ENCODE data around the gene MYZAP. TPM values are rescaled to one million over a fixed set of nuclear protein-coding genes. Genes with fewer than 3 reads are reported as not detected.

The MYZAP gene
- total and polyA plus RNA-seq, 2 experiments from 2014 or later: 1.0 to 1.5 TPM

GRCh38 chr15:57734860-57735259 is 143.2 kb downstream of the MYZAP start:
- Histone ChIP-seq H4K20me1 (replicated peaks; ENCODE audit: insufficient read depth) (no peaks in the 10 kb centered on the region), H3K27me3 (ENCODE audit: insufficient read depth) (no peaks in the 10 kb centered on the region), H3K36me3 (ENCODE audit: insufficient read depth) (no peaks in the 10 kb centered on the region), H3K4me3 (no peak overlapping the region), H3K79me2 (replicated peaks; ENCODE audit: insufficient read depth) (no peaks in the 10 kb centered on the region), H3F3A (replicated peaks; ENCODE audit: low read depth) (no peaks in the 10 kb centered on the region), H3K4me1 (ENCODE audit: insufficient read depth) (peaks cover 7% of the 10 kb centered on the region; the same call in 1 of the 2 replicates), H3K27ac (ENCODE audit: low read depth) (no peak overlapping the region), H2AFZ (no peak overlapping the region), H3K4me2 (no peak overlapping the region), H3K9me2 (ENCODE audit: insufficient read depth) (no peaks in the 10 kb centered on the region)
- H3K4me1 Mint-ChIP-seq: peaks cover 12% of the 10 kb centered on the region; the same call in 2 of the 3 replicates
- ATAC-seq (no peak), DNase-seq (ENCODE audit: low spot score) (no peak)
- H3K4me3 Mint-ChIP-seq: no peak overlapping the region
- H3K36me3 Mint-ChIP-seq (ENCODE audit: low read depth): no peaks in the 10 kb centered on the region
- TF ChIP-seq EZH2phosphoT487 (IDR thresholded peaks at IDR 0.05; ENCODE audit: unreplicated experiment) (no peak), JUNB (IDR thresholded peaks at IDR 0.05; ENCODE audit: unreplicated experiment) (no peak), NANOG (IDR thresholded peaks at IDR 0.05; ENCODE audit: borderline replicate concordance) (no peak), CREB1 (CRISPR knock-in tag; IDR thresholded peaks at IDR 0.05; ENCODE audit: low read depth) (no peak), STAT1 (IDR thresholded peaks at IDR 0.05; ENCODE audit: unreplicated experiment) (no peak)
- H3K27ac Mint-ChIP-seq: no peak overlapping the region
- H3K9me3 Mint-ChIP-seq: no peaks in the 10 kb centered on the region
- H3K27me3 Mint-ChIP-seq (ENCODE audit: insufficient read depth, low read depth, poor library complexity): peaks cover 6% of the 10 kb centered on the region

Other genes with a start within 250 kb of the MYZAP start
- gene CGNL1, start 215.4 kb upstream of the MYZAP start, total RNA-seq (2014; rRNA removed; shearing (Covaris generic)): 57.8 and 58.0 TPM in 2 replicates
- 19.4 and 20.0 TPM in 2 replicates for gene CGNL1, start 215.4 kb upstream of the MYZAP start, polyA plus RNA-seq (2016; fragmentation: Nextera tagmentation; extraction: Ambion mirVana)
- gene POLR2M, start 114.8 kb downstream of the MYZAP start, total RNA-seq (2014; rRNA removed; shearing (Covaris generic)): 46.3 and 47.0 TPM in 2 replicates
- 19.6 and 19.9 TPM in 2 replicates for gene POLR2M, start 114.8 kb downstream of the MYZAP start, polyA plus RNA-seq (2016; fragmentation: Nextera tagmentation; extraction: Ambion mirVana)